ENCODE measurements around the gene DUOX2. TPM values are rescaled to one million over a fixed set of nuclear protein-coding genes. Genes with fewer than 3 reads are reported as not detected.
"Not testable (repeated sequence)": the region's sequence is repeated elsewhere in the genome, so short reads cannot be mapped to it uniquely, and the experiment has no call there.

DUOX2 gene
- total RNA-seq, 4 donors from 2014 or later: 3.5 to 11.0 (median 3.9) TPM

DNA sequence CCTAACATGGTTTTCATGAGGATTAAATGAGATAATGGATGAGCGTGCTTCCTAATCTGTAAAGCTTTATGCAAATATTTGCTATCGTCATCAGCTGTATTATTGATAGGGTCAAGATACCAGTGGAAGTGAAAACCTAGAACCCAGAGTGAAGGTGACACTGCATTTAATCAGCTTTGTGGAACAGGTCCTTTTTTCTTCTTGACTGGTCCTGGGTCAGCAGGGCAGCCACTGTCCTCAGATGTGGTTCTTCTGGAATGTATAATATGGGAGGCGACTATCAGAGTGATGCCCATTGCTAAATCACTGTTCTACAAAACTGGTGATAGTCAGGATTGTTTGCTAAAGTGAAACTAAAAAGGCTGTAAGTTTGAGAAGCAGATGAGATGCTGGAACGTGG, 49.6 kb downstream of the DUOX2 start:
- no peak for DNase-seq (ENCODE audit: low spot score in 2 of 2)
- intact Hi-C loops (cut with DNase I; ENCODE audit: low total_unique reads): no loop called here
- H3K4me3 ChIP-seq (ENCODE audit: low read depth, poor library complexity, severe bottlenecking): no peak overlapping the region
- 83 to 85% methylated on average over 4 of the region's 4 CpGs for WGBS, 2 donors
- no peak for TF ChIP-seq POLR2A (IDR thresholded peaks at IDR 0.05)

DNA sequence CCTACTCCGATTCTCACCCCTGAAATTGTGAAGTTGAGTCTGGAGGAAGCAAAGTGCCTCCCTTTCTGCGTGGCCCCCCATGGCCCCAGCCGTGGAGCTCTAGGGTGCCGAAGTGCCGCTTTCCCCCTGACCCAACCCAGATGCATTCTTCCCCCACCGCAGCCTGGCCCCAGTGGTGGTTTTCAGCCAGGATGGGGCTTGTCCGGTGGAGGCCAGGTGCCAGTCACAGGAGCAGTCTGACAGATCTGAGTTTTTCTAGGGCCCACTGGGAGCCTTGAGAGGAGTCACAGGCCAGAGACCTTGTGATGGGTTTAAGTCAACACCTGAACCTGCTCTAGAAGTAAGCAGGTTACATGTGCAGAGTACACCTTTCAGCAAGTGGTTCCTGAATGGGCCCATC, 51.7 kb downstream of the DUOX2 start:
- DNase-seq (ENCODE audit: low spot score in 2 of 2); intact Hi-C loops (cut with DNase I; ENCODE audit: low total_unique reads); H3K4me3 ChIP-seq (ENCODE audit: low read depth, poor library complexity, severe bottlenecking): not testable (repeated sequence)
- WGBS, 2 donors: 90 to 97% methylated on average over 6 to 7 of the region's 7 CpGs

DNA sequence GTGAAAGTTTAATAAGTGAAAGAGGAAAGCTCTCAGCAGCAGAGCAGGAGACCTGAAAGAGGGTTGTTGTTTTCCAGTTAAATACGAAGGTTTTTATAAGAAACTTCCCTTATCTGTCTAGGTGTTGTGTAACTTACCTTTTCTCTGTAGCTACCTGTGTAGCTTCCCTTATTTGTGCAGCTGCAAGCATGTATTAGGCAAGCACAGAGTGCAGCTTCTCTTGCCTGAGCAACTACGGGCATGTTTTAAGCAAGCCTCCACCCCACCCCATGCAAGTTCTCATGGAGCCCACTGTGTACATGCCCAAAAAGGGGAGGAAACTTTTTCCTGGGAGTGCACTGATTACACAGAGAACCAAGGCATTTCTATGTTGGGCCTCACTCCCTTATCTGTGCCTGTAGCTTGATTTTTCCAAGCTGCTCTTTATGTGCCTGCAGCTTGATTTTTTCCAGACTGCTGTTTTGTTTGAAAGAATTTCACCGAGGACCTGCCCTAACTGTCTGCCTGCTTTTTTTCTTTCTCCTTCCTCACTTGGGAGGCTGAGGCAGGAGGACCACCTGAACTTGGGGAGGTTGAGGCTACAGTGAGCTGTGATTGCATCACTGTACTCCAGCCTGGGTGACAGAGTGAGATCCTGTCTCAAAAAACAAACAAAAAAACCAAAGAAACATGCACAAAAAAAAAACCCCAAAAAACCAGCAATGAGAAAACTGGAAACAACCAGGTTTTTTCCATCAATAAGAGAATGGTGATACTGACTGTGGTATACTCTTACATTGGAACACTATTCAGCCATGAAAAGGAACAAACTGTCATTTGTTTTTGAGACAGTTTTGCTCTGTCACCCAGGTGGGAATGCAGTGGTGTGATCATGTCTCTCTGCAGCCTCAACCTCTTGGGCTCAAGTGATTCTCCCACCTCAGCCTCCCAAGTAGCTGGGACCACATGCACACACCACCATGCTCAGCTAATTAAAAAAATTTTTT, 55.0 kb downstream of the DUOX2 start:
- DNase-seq (ENCODE audit: low spot score in 2 of 2); intact Hi-C loops (cut with DNase I; ENCODE audit: low total_unique reads): not testable (repeated sequence)
- WGBS, 2 donors: 65 to 74% methylated on average over 3 of the region's 3 CpGs

DNA sequence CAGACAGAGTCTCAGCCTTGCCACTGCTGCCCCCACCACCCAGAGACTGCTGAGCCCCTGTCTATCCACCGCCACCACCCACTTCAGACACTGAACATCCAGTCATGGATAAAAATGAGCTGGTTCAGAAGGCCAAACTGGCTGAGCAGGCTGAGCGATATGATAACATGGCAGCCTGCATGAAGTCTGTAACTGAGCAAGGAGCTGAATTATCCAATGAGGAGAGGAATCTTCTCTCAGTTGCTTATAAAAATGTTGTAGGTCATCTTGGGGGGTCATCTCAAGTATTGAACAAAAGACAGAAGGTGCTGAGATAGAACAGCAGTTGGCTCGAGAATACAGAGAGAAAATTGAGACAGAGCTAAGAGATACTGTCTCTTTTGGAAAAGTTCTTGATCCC, 61.3 kb downstream of the DUOX2 start:
- 93 to 94% methylated on average over 3 of the region's 3 CpGs for WGBS, 2 donors
- intact Hi-C loops (cut with DNase I; ENCODE audit: low total_unique reads); DNase-seq (ENCODE audit: low spot score in 2 of 2); H3K4me3 ChIP-seq (ENCODE audit: low read depth, poor library complexity, severe bottlenecking): not testable (repeated sequence)

More for the DNA sequence above, 55.0 kb downstream of the DUOX2 start:
- H3K4me3 ChIP-seq (ENCODE audit: low read depth, poor library complexity, severe bottlenecking): not testable (repeated sequence)

DNA sequence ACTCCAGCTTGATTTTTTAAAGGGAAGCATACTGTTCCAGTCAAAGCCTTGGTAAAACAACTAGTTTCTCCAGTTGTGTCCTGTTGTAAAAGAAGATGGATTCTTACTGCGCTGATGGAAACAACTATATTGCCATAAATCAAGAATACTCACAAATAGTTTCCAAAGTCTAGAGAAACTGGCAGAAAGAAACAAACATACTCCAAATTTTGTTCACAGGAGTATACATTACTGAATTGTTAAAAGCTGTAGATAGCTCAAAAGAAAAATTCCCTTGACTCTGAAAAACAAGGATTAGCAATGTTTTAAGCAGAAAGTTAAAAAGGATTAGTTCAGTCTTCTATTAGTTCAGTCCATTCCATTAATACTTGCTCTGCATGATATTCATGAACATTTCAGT, 63.4 kb downstream of the DUOX2 start:
- intact Hi-C loops (cut with DNase I; ENCODE audit: low total_unique reads): no loop called here
- WGBS, 2 donors: 94 to 100% methylated on average over 1 of the region's 1 CpG
- H3K4me3 ChIP-seq (ENCODE audit: low read depth, poor library complexity, severe bottlenecking): no peak overlapping the region
- no peak for DNase-seq (ENCODE audit: low spot score in 2 of 2)
- TF ChIP-seq, protein P1, sequence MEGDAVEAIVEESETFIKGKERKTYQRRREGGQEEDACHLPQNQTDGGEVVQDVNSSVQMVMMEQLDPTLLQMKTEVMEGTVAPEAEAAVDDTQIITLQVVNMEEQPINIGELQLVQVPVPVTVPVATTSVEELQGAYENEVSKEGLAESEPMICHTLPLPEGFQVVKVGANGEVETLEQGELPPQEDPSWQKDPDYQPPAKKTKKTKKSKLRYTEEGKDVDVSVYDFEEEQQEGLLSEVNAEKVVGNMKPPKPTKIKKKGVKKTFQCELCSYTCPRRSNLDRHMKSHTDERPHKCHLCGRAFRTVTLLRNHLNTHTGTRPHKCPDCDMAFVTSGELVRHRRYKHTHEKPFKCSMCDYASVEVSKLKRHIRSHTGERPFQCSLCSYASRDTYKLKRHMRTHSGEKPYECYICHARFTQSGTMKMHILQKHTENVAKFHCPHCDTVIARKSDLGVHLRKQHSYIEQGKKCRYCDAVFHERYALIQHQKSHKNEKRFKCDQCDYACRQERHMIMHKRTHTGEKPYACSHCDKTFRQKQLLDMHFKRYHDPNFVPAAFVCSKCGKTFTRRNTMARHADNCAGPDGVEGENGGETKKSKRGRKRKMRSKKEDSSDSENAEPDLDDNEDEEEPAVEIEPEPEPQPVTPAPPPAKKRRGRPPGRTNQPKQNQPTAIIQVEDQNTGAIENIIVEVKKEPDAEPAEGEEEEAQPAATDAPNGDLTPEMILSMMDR (IDR thresholded peaks at IDR 0.05): no peak
- no peak for TF ChIP-seq POLR2A (IDR thresholded peaks at IDR 0.05)

DNA sequence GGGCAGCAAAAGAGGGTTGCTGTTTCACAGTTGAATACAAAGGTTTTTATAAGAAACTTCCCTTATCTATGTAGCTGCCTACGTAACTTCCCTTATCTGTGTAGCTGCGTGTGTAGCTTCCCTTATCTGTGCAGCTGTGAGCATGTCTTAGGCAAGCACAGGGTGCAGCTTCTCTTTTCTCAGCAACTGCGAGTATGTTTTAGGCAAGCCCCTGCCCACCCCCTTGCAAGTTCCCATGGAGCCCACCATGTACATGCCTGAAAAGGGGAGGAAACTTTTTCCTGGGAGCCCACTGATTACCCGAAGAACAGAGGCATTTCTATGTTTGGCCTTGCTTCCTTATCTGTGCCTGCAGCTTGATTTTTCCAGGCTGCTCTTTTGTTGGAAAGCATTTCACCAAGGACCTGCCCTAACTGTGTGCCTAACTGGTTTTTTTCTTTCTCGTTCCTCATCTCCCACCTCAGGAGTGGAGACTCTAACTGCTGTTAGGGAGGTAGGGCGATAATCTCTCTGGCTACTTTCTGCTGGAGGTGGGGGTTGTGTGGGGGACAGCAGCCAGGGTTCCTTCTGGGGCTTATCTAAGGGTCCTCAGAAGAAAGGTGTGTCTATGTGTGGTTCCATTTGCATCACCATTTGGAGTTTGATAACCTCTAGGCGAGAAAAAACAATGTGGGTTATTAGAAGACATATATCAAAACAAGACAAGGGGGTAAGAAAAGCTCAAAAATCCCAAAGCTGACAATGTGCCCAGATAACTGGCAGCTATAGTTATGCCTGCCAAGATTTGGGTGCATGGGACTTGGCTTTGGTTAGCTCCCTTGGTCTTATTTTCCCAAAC, 65.0 kb downstream of the DUOX2 start:
- intact Hi-C loops (cut with DNase I; ENCODE audit: low total_unique reads): no loop called here
- WGBS, 2 donors: 80% methylated on average over 7 of the region's 7 CpGs
- H3K4me3 ChIP-seq (ENCODE audit: low read depth, poor library complexity, severe bottlenecking): no peak overlapping the region
- DNase-seq (ENCODE audit: low spot score in 2 of 2): no peak
- TF ChIP-seq, protein P1 (IDR thresholded peaks at IDR 0.05): no peak
- no peak for TF ChIP-seq POLR2A (IDR thresholded peaks at IDR 0.05)

DNA sequence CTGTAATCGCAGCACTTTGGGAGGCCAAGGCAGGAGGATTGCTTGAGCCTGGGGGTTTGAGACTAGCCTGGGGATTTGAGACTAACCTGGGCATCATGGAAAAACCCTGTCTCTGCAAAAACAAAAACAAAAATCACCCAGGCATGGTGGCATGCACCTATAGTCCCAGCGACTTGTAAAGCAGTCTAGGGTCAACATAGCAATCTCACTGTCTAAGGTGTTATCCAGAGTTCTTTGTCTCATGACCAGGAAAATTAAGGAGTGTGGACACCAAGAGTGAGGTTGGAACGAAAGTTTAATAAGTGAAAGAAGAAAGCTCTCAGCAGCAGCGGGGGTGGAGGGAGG, 65.6 kb downstream of the DUOX2 start:
- intact Hi-C loops (cut with DNase I; ENCODE audit: low total_unique reads); H3K4me3 ChIP-seq (ENCODE audit: low read depth, poor library complexity, severe bottlenecking); DNase-seq (ENCODE audit: low spot score in 2 of 2): not testable (repeated sequence)
- WGBS, 2 donors: 87% methylated on average over 4 of the region's 4 CpGs

DNA sequence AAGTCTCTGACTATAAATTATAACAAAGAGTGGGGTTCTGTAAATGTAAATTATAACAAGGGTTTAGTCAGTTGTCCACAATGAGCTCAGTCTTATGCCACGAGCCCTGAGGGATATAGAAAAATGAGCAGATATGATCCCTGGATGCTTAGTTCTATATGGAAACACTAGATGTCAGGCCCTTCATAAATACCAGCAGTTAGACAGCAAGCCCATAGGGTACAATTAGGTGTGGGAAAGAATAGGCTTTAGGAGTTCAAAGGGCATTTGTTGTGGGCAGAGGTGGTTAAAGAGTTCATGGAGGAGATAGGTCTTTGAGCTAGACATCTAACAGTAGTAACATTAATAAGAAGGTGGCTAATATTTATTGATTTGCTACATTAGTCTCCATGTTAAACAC, 69.7 kb downstream of the DUOX2 start:
- WGBS, 2 donors: no CpG with 5 or more reads among the region's 1 CpG
- intact Hi-C loops (cut with DNase I; ENCODE audit: low total_unique reads); H3K4me3 ChIP-seq (ENCODE audit: low read depth, poor library complexity, severe bottlenecking); DNase-seq (ENCODE audit: low spot score in 2 of 2): not testable (repeated sequence)

DNA sequence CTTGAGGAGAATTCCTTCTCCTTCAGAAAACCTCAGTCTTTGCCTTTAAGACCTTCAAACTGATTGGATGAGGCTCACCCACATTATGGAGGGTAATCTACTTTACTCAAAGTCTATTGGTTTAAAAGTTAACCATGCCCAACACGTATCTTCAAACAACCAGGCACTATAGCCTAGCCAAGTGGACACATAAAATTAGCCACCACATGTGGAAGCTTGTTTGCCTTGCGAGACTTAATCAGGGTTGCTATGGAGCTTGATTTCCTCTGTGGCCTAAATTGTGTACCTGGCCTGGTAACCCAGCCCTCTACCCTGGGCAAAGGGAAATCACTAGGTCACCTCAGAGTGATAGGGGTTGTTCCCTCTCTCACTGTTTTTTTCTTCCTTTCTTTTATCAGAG, 71.1 kb downstream of the DUOX2 start:
- DNase-seq (ENCODE audit: low spot score in 2 of 2); H3K4me3 ChIP-seq (ENCODE audit: low read depth, poor library complexity, severe bottlenecking); intact Hi-C loops (cut with DNase I; ENCODE audit: low total_unique reads): not testable (repeated sequence)
- WGBS, 2 donors: 80 to 89% methylated on average over 1 of the region's 2 CpGs

Other genes with a start within 250 kb of the DUOX2 start
- gene TERB2, start 157.5 kb downstream of the DUOX2 start, total RNA-seq: not detected
- gene SORD, start 91.0 kb downstream of the DUOX2 start, total RNA-seq: 10 to 100 TPM; 54.3 to 87.9 (median 83.9) TPM
- gene DUOXA2, start 154 bp upstream of the DUOX2 start, total RNA-seq: not detected
- 100 to 1,000 TPM in 2 of 4 donors, 10 to 100 TPM in 2; 58.1 to 112 (median 99.0) TPM for gene DUOXA1, start 15.7 kb upstream of the DUOX2 start, total RNA-seq
- gene DUOX1, start 15.8 kb upstream of the DUOX2 start, total RNA-seq: 100 to 1,000 TPM in 2 of 4 donors, 10 to 100 TPM in 2; 90.1 to 162 (median 114) TPM
- gene SHF, start 73.8 kb upstream of the DUOX2 start, total RNA-seq: 10 to 100 TPM in 2 of 4 donors, 1 to 10 TPM in 2; 6.0 to 19.4 (median 13.0) TPM
- not detected for gene SLC28A2, start 138.1 kb upstream of the DUOX2 start, total RNA-seq

Data from lower leg skin (tissue), 4 donors.